Measurements from ENCODE around the gene CYBA. TPM values are rescaled to one million over a fixed set of nuclear protein-coding genes. Genes with fewer than 3 reads are reported as not detected.

Gene CYBA
- total and polyA plus RNA-seq, 2 of the 13 experiments (the other 11 are each of a cell fraction or from before 2014, with no cell fraction given), result 196 to 250 TPM

- TF ChIP-seq CREB1 (IDR thresholded peaks at IDR 0.05) (peak; percentile 97), CREB1 (CRISPR knock-in tag; IDR thresholded peaks at IDR 0.05) (peak; percentile 92), ELK4 (CRISPR knock-in tag; IDR thresholded peaks at IDR 0.05; ENCODE audit: borderline replicate concordance) (no peak), ZNF576 (CRISPR knock-in tag; IDR thresholded peaks at IDR 0.05) (peak; percentile 74; the same call in 1 of the 2 replicates), PREB (CRISPR knock-in tag; IDR thresholded peaks at IDR 0.05) (no peak), HNF1B (CRISPR knock-in tag; IDR thresholded peaks at IDR 0.05) (peak; percentile 83), RERE (CRISPR knock-in tag; IDR thresholded peaks at IDR 0.05; ENCODE audit: low read depth) (no peak), REL (CRISPR knock-in tag; conservative IDR thresholded peaks at IDR 0.05) (peak; percentile 84), ZNF784 (CRISPR knock-in tag; IDR thresholded peaks at IDR 0.05; ENCODE audit: borderline replicate concordance) (peak; percentile 91), HNRNPLL (IDR thresholded peaks at IDR 0.05; ENCODE audit: low read depth, low read length, poor library complexity, severe bottlenecking) (peak; percentile 86), MTA1 (CRISPR knock-in tag; IDR thresholded peaks at IDR 0.05; ENCODE audit: borderline replicate concordance) (peak; percentile 70; the same call in 1 of the 2 replicates), MAFG (CRISPR knock-in tag; IDR thresholded peaks at IDR 0.05) (no peak), BCL3 (CRISPR knock-in tag; IDR thresholded peaks at IDR 0.05) (peak; percentile 97), TAF1 (CRISPR knock-in tag; IDR thresholded peaks at IDR 0.05) (peak; percentile 99), KLF9 (CRISPR knock-in tag; IDR thresholded peaks at IDR 0.05; ENCODE audit: low read depth) (no peak), NFYB (CRISPR knock-in tag; IDR thresholded peaks at IDR 0.05) (peak; percentile 100), ATAD3A (CRISPR knock-in tag; IDR thresholded peaks at IDR 0.05) (no peak)
These were observed 12.2 kb upstream of the CYBA start, which contains the start of gene MVD (continued) for GRCh38 chr16:88662843-88663606.
